HG02938 (cell line): ENCODE data around the gene SMIM10.
"Not testable (repeated sequence)": the region's sequence is repeated elsewhere in the genome, so short reads cannot be mapped to it uniquely, and the experiment has no call there.

Experiments used
- ATAC-seq: cut with Tn5 transposase; IDR thresholded peaks from one replicate; pipeline ENCODE4 v1.9.1; 2021; ENCODE audit warnings: mild to moderate bottlenecking, moderate library complexity; ENCODE audit not compliant: unreplicated experiment

The SMIM10 gene

DNA sequence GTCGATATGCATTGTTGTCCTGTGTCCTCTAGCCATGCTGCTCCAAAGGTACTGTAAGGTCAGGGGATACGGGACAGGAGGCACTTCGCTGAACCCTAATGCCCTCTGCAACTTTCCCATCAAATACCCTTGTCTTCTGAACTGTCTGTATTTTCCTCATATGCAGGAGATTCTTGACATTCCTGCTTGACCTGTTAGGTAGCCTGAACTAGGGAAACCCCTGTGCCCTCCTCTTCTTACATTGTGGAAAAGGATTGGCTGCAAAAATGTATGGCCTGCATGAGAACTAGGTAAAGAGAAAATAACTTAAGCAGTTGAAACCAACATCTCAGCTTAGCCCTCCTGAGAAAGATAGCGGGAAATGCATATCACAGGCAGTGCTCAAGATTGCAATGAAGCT lies 20.1 kb downstream of the SMIM10 start:
- ATAC-seq: no peak

DNA sequence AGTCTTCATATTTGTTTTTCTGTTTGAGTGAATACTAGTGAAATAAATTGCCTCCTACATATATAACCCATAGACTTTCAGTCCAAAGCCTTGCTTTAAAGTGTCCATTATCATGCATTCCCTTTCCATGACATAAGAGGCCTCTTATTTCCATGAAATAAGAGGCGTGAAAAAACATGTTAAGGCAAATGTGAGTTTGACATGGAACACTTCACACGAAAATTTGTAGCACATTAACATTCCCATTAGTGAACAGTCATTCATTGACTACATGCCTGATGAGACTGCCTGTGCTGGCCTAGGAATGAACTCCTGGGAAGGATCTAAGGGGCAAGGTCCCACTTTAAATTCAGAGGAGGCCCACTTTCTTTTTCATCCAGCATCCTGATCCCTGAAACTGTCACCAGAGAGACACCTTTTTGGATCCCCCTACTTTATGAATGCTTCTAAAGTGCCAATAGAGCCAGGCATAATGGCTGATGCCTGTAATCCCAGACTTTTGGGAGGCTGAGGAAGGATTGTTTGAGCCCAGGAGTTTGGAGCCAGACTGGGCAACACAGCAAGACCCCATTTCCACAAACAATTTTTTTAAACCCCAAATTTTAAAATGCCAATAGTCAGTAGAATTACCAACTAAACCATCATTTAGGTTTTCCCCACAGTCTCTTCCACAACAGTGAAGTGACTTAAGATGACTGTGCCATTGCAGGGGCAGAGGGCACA lies 24.9 kb downstream of the SMIM10 start:
- no peak for ATAC-seq

DNA sequence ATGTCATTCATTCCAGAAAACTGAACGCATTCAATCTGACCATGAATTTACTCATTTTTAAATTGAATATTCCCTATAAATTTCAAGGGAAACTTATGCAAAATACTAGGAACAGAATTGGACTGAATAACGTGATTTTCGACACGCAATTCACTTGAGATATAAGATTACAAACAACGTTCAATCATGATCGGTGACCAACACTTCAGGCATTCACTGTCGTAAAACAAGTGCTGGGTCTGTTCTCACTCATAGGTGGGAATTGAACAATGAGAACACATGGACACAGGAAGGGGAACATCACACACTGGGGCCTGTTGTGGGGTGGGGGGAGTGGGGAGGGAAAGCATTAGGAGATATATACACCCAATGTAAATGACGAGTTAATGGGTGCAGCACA lies 29.1 kb downstream of the SMIM10 start:
- ATAC-seq: not testable (repeated sequence)

DNA sequence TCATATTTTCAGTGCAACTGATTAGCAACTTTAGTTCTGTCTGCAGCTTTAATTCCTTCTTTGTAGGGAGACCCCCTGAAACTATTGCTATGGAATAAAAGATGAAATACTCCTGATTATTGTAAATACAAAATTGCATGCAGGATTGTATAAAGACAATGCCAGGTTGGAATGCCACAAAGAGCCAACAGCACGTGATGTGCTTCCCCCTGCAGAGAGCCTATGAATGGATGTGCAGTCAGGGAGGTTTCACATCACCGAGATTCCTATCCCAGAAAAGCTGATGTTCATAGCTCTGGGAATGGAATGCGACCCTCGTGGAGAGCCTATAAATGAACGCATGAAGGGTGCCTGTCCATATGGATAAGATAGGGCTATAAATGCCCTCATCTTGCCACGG lies 33.0 kb downstream of the SMIM10 start:
- not testable (repeated sequence) for ATAC-seq

DNA sequence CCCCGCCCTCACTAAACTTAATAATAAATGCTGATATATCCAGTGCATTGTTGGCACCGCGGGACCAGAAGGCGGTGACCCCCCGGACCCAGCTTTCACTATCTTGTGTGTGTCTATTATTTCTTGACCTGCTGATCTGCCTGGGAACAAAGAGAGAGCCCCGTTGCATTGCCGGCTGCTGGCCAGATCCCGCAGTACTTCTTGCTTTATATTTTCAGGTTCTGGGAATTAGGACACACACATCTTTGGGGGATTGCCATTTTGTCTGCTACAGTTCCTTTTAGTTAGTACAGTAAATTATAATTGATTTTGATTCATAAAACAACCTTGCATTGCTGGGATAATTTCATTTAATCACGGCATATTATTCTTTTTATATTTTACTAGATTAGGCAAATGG lies 33.7 kb downstream of the SMIM10 start:
- ATAC-seq: no peak

DNA sequence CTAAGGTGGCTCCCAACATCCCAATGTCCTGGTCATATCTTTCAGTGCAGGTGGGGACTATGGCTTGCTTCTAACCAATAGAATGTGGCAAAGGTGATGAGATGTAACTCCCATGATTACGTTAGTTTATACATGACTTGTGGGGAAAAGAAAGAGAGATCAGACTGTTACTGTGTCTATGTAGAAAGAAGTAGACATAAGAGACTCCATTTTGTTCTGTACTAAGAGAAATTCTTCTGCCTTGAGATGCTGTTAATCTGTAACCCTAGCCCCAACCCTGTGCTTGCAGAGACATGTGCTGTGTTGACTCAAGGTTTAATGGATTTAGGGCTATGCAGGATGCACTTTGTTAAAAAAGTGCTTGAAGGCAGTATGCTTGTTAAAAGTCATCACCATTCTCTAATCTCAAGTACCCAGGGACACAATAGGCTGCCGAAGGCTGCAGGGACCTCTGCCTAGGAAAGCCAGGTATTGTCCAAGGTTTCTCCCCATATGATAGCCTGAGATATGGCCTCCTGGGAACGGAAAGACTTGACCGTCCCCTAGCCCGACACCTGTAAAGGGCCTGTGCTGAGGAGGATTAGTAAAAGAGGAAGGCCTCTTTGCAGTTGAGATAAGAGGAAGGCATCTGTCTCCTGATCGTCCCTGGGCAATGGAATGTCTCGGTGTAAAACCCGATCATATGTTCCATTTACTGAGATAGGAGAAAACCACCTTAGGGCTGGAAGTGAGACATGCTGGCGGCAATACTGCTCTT lies 39.6 kb downstream of the SMIM10 start:
- ATAC-seq: not testable (repeated sequence)

DNA sequence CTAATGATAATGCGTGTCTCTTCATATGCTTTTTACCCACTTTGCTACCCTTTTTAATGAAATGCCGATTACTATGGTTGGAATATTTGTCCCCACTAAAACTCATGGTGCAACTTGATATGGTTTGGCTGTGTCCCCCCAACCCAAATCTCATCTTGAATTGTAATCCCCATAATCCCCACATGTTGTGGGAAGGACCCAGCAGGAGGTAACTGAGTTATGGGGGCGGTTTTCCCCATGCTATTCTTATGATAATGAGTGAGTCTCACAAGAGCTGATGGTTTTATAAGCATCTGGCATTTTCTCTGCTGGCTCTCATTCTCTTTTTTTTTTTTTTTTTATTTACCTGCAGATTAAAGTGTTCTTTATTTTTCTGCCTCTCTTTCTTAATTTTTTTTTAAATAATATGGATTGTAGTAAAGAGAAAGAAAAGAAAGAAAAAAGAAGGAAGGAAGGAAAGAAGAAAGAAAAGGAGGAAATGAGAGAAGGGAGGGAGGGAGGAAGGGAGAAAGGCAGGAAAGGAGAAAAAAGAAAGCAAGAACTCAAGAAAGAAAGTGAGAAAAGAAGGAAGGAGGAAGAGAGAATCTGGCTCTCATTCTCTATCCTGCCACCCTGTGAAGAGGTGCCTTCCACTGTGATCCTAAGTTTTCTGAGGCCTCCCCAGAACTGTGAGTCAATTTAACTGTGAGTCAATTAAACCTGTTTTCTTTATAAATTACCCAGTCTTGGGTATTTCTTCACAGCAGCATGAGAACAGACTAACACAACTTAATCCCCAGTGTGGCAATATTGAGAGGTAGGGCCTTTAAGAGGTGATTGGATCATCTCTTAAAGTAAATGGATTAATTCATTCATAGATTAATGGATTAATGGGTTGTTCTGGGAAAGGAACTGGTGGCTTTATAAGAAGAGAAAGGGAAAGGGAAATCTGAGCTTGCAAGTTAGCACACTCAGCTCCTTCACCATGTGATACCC lies 50.6 kb downstream of the SMIM10 start:
- ATAC-seq: not testable (repeated sequence)
